Mucosa of descending colon (tissue), 3 donors: ENCODE measurements around the gene CLSTN2. TPM values are rescaled to one million over a fixed set of nuclear protein-coding genes. Genes with fewer than 3 reads are reported as not detected.

ENCODE experiments used
- ATAC-seq: fragments of 200-7000 bp; cut with Tn5 transposase; one replicate; pipeline ENCODE4 v1.9.1; 2020; ENCODE audit warnings: mild to moderate bottlenecking, moderate library complexity
- DNase-seq, 3 donors: peaks; one replicate each; pipeline ENCODE4 v3.0.0-alpha.2; 2020
- H3K36me3 ChIP-seq: fragments of 200-600 bp; one replicate; pipeline ENCODE4 v1.8.0; 2021; ENCODE audit warnings: low read depth, mild to moderate bottlenecking
- H3K4me1 ChIP-seq: fragments of 200-600 bp; one replicate; pipeline ENCODE4 v1.8.0; 2021; ENCODE audit warnings: low read depth, mild to moderate bottlenecking
- H3K4me3 ChIP-seq: fragments of 200-600 bp; one replicate; pipeline ENCODE4 v1.8.0; 2021; ENCODE audit warnings: mild to moderate bottlenecking
- H3K9me3 ChIP-seq: fragments of 200-600 bp; one replicate; pipeline ENCODE4 v1.8.0; 2021; ENCODE audit warnings: mild to moderate bottlenecking
- intact Hi-C, 2 donors: fragments of 100-400 bp; cut with DNase I in 1 of 2; cut with micrococcal nuclease in 1 of 2; formaldehyde crosslinking; loops; one replicate each; pipeline versions ENCODE4 v1.11.0 to v1.11.1; 2022; cut with DNase I, micrococcal nuclease
- total RNA-seq, 3 donors: library from RNA; stranded (reverse); fragmentation: NEBNext Ultra II Directional in 2 of 3; extraction: Animal tissue kit (Norgen Biotek cat#: 25700) in 2 of 3; gene quantifications; one replicate each; pipeline versions ENCODE4 v1.2.1 to v1.2.4, GENCODE V29; 2021 to 2023
- TF ChIP-seq, protein P1 (sequence below): fragments of 200-600 bp; IDR thresholded peaks from one replicate; pipeline ENCODE4 v1.8.0; 2022; ENCODE audit warnings: antibody characterized with exemption, mild to moderate bottlenecking
- donor health status: DM: no; HTN: no; CAD: no; lungs with moderate emphysema.
- donor health status: DM: no; HTN: no; CAD: no.
- donor health status: DM: no; HTN: yes; CAD: no.

The CLSTN2 gene
- total RNA-seq, 3 donors from 2014 or later: 0.90 to 5.3 (median 2.5) TPM

DNA sequence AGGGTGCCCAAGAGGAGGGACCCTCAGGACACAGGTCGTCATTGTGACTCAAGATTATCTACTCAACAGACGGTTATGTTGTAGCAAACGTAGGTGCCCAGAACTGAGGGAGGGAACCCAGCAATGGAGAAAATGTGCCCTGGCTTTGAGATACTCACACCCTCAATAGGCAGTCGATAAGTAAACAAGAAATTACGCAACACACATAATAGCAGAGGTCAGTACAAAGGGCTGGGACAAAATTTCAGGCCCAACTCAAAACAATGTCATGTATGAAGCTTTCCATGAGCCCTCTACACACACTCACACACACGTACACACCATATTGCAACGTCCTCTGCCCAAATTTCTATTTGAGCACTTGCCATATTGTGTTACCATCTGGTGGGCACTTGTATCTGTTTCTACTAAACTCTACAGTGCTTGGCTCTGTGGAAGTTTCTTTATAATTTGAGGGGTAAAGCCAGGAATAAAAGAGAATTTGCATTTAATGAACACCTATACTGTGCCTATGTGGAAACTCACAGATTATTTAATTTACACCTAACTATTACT is 628.3 kb downstream of the CLSTN2 start:
- TF ChIP-seq, protein P1, sequence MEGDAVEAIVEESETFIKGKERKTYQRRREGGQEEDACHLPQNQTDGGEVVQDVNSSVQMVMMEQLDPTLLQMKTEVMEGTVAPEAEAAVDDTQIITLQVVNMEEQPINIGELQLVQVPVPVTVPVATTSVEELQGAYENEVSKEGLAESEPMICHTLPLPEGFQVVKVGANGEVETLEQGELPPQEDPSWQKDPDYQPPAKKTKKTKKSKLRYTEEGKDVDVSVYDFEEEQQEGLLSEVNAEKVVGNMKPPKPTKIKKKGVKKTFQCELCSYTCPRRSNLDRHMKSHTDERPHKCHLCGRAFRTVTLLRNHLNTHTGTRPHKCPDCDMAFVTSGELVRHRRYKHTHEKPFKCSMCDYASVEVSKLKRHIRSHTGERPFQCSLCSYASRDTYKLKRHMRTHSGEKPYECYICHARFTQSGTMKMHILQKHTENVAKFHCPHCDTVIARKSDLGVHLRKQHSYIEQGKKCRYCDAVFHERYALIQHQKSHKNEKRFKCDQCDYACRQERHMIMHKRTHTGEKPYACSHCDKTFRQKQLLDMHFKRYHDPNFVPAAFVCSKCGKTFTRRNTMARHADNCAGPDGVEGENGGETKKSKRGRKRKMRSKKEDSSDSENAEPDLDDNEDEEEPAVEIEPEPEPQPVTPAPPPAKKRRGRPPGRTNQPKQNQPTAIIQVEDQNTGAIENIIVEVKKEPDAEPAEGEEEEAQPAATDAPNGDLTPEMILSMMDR: no peak
- Histone ChIP-seq H3K36me3 (no peaks in the 10 kb centered on the region), H3K9me3 (no peaks in the 10 kb centered on the region), H3K4me3 (no peak overlapping the region), H3K4me1 (no peaks in the 10 kb centered on the region)
- DNase-seq (no peak), ATAC-seq (no peak)
- intact Hi-C loops: no loop called here

DNA sequence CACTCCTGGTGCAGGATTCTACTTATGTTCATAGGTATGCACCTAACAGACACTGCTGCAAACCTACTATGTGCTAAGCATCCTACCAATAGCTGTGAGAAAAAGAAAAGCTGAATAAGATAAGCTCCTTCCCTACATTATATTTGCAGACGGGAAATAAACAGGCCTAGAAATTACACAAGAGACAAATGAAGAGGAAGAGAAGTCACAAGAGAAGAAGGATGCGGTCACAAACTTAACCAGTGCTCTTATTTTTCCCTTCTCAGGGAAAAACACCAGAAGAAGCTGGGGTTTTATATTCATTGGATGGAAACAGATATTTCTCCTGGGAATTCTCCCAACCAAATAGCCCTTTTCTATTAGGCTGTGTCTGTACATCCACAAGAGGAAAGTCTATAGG is 633.1 kb downstream of the CLSTN2 start:
- no peak overlapping the region for H3K4me3 ChIP-seq
- intact Hi-C loops: no loop called here
- ATAC-seq (no peak), DNase-seq (no peak)
- no peaks in the 10 kb centered on the region for H3K4me1 ChIP-seq
- TF ChIP-seq, protein P1: no peak
- H3K36me3 ChIP-seq: no peaks in the 10 kb centered on the region
- H3K9me3 ChIP-seq: no peaks in the 10 kb centered on the region

DNA sequence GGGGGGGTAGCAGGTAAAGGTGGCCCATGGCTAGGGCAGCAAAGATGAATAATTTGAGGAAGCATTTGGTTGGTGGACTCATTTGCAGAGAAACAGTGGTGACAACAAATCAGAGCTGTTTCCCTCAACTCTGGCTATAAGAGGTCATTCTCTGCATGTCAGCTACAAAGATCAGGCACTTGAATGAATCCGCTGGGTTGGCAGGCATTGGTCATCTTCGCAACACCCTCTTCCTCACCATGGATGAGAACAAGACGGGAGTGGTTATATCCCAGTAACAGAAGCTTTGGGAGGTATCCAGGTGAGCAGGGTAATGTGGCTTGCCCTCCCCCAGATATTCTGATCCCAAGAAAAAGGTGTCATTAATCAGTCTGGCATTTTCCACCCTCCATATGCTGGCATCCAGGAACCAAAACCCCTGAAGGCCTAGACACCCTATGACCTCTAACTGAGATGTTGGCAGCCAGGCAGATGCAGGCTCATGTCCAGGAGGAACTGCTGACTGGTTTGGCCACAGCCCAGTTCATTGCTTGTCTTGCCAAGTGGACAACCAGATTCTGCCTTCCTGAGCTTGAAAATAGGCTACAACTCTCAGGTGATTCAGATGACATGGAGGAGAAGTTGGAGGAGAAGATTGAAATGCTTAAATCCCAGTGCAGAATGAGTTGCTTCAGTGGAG is 634.0 kb downstream of the CLSTN2 start:
- intact Hi-C loops: no loop called here
- DNase-seq (peak in 1 of 3 donors; percentile 7), ATAC-seq (no peak)
- Histone ChIP-seq H3K4me1 (no peaks in the 10 kb centered on the region), H3K4me3 (no peak overlapping the region), H3K36me3 (no peaks in the 10 kb centered on the region), H3K9me3 (no peaks in the 10 kb centered on the region)
- TF ChIP-seq, protein P1: no peak

DNA sequence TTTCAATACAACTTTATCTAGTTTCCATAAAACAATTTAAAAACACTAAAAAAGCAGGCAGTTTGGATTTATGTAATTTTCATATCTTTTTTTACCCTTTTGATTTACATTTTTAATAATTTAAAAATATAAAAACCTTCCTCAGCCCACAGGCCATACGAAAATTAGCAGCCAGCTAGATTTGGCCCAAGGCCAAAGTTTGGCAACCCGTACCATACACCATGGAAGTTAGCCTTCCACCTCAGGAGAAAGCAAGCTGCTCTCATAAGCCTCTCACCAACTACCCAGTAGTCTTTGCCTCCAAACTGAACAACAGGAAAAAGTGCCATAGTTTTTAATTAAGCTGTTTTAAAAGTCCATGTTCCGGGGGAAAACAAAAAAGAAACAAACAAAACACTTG is 635.6 kb downstream of the CLSTN2 start:
- no peaks in the 10 kb centered on the region for H3K4me1 ChIP-seq
- no peak overlapping the region for H3K4me3 ChIP-seq
- ATAC-seq: no peak
- DNase-seq: no peak
- H3K36me3 ChIP-seq: no peaks in the 10 kb centered on the region
- TF ChIP-seq, protein P1: no peak
- intact Hi-C loops: no loop called here
- H3K9me3 ChIP-seq: no peaks in the 10 kb centered on the region

DNA sequence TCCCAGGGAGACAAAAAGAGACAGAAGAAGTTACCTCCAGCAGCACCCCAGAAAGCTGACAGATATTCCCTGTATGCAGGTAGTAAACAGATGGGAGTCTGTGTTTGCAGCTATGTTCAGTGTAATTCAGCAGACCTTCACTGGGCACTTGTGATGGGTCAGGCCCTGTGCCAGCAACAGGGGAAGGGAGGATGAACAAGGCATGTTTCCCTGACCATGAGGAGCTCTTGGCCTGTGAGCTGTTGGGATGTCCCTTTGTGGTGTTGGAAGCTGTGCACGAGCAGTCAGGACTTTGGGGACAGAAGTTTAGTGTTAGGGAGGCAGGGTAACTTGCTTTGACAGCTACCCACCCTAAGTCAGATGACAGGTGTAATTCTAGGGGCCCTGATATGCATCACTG is 636.9 kb downstream of the CLSTN2 start:
- Histone ChIP-seq H3K4me3 (no peak overlapping the region), H3K9me3 (no peaks in the 10 kb centered on the region), H3K4me1 (no peaks in the 10 kb centered on the region), H3K36me3 (no peaks in the 10 kb centered on the region)
- intact Hi-C loops: no loop called here
- no peak for ATAC-seq
- no peak for DNase-seq
- TF ChIP-seq, protein P1: no peak
